LNCAP (cell line): ENCODE measurements around the gene ITPKB.

Source experiments
- TF ChIP-seq, protein P1 (sequence below): fragments of 450-650 bp; IDR thresholded peaks from 2 replicates; pipeline ENCODE4 v1.5.1; 2017; ENCODE audit warnings: mild to moderate bottlenecking

Gene ITPKB

GRCh38 chr1:226601456-226601855 is 137.6 kb downstream of the ITPKB start:
- TF ChIP-seq, protein P1, sequence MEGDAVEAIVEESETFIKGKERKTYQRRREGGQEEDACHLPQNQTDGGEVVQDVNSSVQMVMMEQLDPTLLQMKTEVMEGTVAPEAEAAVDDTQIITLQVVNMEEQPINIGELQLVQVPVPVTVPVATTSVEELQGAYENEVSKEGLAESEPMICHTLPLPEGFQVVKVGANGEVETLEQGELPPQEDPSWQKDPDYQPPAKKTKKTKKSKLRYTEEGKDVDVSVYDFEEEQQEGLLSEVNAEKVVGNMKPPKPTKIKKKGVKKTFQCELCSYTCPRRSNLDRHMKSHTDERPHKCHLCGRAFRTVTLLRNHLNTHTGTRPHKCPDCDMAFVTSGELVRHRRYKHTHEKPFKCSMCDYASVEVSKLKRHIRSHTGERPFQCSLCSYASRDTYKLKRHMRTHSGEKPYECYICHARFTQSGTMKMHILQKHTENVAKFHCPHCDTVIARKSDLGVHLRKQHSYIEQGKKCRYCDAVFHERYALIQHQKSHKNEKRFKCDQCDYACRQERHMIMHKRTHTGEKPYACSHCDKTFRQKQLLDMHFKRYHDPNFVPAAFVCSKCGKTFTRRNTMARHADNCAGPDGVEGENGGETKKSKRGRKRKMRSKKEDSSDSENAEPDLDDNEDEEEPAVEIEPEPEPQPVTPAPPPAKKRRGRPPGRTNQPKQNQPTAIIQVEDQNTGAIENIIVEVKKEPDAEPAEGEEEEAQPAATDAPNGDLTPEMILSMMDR, result no peak

GRCh38 chr1:226600254-226600653 is 138.8 kb downstream of the ITPKB start:
- TF ChIP-seq, protein P1, result no peak

DNA sequence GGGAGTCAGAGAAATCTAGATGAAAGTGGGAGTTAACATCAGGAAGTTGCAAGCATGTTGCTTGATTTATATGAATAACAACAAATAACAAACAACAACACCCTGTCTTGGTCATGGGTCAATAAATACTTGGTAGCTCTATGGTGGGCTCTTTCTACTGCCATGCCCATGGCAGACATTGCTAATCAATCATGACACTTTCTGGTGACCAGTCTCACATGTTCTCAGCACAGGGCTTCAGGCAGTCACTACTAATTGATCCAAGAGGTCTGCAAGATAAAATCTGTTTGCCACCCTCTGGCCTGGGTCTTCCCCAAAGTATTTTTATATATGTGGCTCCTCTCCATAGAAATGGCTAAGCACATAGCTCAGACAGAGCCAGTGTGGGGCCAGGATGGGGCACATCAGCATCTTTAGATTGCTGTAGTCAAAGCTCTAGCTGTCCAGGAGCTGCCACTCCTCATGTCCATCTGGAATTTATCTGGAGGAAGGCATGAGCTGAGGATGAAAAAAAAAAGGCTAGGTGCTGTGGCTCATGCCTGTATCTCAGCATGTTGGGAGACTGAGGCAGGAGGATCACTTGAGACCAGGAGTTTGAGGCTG is 139.3 kb downstream of the ITPKB start:
- TF ChIP-seq, protein P1, result no peak

GRCh38 chr1:226598455-226598849 is 140.6 kb downstream of the ITPKB start:
- TF ChIP-seq, protein P1, result no peak

- TF ChIP-seq, protein P1, result no peak
Observed at GRCh38 chr1:226597616-226598454, 141.2 kb downstream of the ITPKB start.

DNA sequence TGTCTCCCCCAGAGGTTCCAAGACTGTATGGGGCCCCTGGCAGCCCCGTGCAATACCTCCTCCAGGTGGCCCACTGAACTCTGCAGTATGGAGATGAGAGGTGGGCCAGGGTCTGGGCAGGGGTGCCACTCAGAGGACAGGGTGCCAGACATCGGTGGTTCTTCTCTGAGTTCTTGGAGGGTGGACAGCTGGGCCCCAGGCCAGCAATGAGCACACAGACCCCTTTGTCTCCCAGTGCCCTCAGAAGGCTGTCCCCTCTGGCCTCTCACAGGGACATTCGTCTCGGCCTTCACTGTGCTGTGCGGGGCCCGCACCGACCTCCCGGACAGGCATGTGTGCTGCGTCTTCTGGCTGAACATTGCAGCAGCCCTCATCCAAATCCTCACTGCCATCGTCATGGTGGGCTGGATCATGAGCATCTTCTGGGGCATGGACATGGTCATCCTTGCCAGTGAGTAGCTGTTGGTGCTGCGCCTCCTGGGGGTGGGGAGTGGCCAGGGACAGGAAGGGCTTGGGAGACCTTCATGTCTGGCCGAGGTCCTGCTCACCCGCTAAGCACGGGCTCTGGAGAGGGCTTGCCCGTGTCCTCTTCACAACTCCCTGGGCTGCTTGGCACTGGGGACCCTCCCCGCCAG is 142.4 kb downstream of the ITPKB start:
- TF ChIP-seq, protein P1, result no peak

DNA sequence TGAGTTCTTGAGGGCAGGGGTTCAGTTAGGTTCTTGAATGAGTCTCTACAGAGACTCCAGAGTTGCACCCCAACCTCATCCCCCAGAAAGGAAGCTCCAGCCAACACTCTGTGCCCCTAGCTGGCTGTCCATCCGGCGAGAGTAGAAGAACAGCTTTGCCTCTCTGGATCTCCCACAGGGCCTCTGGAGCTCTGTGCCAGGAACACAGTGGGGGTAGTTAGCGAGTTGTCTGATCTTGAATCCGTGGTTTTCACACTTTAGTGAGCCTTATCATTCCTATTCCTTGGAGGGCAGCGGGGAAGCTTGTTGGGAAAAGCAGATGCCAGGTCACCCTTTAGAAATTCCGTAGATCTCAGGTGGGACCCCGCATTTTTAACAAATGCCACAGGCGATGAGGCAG is 145.5 kb downstream of the ITPKB start:
- TF ChIP-seq, protein P1, result no peak
